RWPE1 (cell line): ENCODE results near the gene LCN6.
"Not testable (repeated sequence)": the region's sequence is repeated elsewhere in the genome, so short reads cannot be mapped to it uniquely, and the experiment has no call there.

Experiments used
- CTCF ChIA-PET: fragments of 350-600 bp; sonication (Branson Sonifier 250); formaldehyde crosslinking; extraction: SDS; loops from one replicate; lab custom pipeline; 2021; lab: Yijun Ruan, JAX
- POLR2A ChIA-PET: fragments of 400-600 bp; formaldehyde crosslinking; extraction: SDS; loops from one replicate; lab custom pipeline; 2020; ENCODE audit warnings: antibody characterized with exemption; ENCODE audit not compliant: low non-redundant PET; lab: Yijun Ruan, JAX
- DNase-seq: peaks from one replicate; pipeline ENCODE4 v3.0.0; 2012; ENCODE audit warnings: low spot score
- H3K27ac ChIP-seq: fragments of 450-650 bp; 2 replicates; pipeline ENCODE4 v1.5.1; 2017
- TF ChIP-seq, protein P1 (sequence below): fragments of 450-650 bp; conservative IDR thresholded peaks from 2 replicates; pipeline ENCODE4 v1.5.1; 2017; ENCODE audit warnings: low read depth, mild to moderate bottlenecking

The LCN6 gene

GRCh38 chr9:136714096-136714892 lies 34.0 kb downstream of the LCN6 start:
- ChIA-PET POLR2A (interaction anchor here (0.7 kb wide), 2 partner anchors 9 to 13 kb away, joined by 3 to 8 read pairs; no protein-coding TSS in a partner anchor), CTCF (interaction anchor here (0.6 to 1.9 kb wide), 9 partner anchors 8 to 950 kb away, joined by 3 to 6 read pairs (median 3); no protein-coding TSS in a partner anchor)

DNA sequence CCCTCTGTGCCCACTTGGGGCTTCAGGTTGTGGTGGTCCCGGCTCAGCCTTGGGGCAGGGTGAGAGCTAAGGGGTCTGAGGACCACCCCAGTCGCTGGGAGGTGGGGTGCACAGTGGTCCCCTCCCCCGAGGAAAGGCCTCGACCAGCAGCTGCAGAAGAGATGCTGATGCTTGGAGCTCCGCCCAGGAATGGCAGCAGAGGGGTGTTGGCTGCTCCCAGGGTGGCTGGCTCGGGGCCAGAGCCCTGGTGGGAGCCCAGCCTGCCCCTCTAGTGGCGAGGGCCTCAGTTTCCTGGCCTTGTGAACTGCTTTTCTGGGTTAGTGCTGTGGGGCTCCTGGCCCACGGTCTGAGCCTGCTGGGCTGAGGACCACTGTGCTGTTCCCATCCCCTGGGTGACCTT lies 34.8 kb downstream of the LCN6 start:
- TF ChIP-seq, protein P1, sequence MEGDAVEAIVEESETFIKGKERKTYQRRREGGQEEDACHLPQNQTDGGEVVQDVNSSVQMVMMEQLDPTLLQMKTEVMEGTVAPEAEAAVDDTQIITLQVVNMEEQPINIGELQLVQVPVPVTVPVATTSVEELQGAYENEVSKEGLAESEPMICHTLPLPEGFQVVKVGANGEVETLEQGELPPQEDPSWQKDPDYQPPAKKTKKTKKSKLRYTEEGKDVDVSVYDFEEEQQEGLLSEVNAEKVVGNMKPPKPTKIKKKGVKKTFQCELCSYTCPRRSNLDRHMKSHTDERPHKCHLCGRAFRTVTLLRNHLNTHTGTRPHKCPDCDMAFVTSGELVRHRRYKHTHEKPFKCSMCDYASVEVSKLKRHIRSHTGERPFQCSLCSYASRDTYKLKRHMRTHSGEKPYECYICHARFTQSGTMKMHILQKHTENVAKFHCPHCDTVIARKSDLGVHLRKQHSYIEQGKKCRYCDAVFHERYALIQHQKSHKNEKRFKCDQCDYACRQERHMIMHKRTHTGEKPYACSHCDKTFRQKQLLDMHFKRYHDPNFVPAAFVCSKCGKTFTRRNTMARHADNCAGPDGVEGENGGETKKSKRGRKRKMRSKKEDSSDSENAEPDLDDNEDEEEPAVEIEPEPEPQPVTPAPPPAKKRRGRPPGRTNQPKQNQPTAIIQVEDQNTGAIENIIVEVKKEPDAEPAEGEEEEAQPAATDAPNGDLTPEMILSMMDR = no peak
- H3K27ac ChIP-seq = peak overlapping the region; percentile 0; the same call in 1 of the 2 replicates
- DNase-seq = no peak
- ChIA-PET CTCF (interaction anchor here (0.6 to 1.9 kb wide), 10 partner anchors 8 to 101 kb away, joined by 3 to 6 read pairs (median 3); no protein-coding TSS in a partner anchor), POLR2A (interaction anchor here (0.7 to 1.0 kb wide), 3 partner anchors 10 to 14 kb away, joined by 3 to 8 read pairs (median 5); no protein-coding TSS in a partner anchor)

More at GRCh38 chr9:136714096-136714892, 34.0 kb downstream of the LCN6 start:
- TF ChIP-seq, protein P1 = no peak
- no peak overlapping the region; the same call in 1 of the 2 replicates for H3K27ac ChIP-seq
- no peak for DNase-seq

DNA sequence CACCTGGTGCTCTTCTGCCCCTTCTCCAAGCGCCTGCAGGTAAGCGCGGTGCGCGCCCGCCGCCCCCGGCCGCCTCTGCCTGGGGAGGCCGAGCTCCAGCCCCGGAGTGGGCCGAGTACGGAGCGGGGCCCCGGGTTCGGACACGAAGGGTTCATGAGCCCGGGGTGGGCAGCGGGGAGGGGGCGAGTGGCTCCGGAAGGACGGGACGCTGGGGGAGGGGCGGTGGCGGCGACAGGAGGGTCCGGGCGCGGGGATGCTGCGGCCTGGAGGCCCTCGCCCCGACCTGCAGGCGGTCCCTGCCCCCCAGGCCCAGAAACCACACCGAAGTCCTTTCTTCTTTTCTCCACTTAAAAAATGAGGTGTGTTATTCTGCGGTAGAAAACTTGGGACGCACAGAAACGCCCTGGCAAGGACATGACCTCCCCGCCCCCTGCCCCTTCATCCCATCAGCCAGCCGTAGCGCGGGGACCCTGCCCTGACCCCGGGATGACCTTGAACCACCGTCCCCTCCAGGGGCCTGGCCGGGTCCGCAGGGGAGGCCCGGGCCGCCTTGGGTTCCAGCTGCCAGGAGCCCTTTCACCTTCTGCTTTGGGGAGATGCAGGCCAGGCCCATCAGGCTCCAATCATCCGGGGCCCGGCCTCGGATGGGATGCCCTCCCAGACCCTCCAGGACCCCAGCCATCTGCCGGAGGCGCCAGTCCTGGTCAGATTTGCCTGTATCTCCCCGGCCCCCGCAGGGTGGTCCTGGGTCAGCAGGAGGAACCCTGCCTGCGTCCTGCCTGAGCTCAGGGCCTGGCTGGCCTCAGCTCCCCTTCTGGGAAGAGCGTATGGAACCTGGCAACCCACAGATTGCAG lies 35.4 kb downstream of the LCN6 start:
- TF ChIP-seq, protein P1 = no peak
- no peak for DNase-seq
- ChIA-PET POLR2A (interaction anchor here (1.0 kb wide), 1 partner anchor 13 kb away, joined by 5 read pairs; no protein-coding TSS in a partner anchor), CTCF (interaction anchor here (0.6 to 1.9 kb wide), 7 partner anchors 9 to 316 kb away, joined by 3 to 6 read pairs (median 3); no protein-coding TSS in a partner anchor)
- H3K27ac ChIP-seq = peak overlapping the region; percentile 0; the same call in 1 of the 2 replicates

DNA sequence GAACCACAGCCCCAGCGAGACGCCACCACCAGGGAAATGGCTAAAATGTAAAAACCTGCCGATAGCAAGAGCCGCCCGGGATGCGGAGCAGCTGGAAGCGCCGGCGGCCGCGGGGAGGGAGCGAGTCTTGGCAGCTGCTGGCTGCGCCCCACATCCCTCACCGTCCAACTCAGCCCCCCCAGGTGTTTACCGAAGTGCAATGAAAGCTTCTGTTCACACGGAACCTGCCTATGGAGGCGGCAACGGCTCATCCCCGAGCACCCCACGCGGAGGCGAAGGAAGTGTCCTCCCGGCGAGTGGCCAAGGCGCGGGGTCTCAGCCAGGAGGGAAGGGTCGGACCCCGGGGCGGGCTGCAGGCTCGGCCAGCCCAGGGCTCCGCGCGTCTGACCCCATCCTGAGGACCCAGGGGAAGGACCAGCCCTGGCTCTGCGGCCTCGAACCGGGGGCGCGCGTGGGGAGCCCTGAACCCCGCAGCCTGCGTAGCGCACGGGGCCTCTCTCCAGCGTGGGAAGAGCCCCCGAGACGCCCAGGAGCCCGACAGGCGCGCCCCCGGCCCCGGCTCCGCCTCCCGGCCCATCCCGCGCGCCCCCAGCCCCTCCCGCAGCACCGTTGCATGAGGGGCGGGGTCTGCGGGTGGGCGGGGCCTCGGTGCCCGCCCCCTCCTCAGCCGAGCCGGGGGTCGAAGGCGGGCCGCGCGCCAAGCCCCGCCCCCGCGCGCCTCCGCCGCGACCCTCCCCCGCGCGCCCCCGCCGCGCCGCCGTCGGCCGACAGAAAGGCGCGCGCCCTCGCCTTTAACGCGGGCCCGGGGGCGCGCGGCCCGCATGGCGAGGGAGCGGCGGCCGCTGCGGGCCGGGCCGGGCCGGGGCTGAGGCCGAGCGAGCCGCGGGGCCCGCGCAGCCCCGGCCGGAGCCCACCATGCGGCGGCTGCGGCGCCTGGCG lies 36.3 kb downstream of the LCN6 start, which contains the start of gene DIPK1B:
TSS of gene DIPK1B (plus strand) at position 822 of the 939 bp plus-strand sequence. CDS start at position 916, 94 bp downstream.
- POLR2A ChIA-PET = no interaction called here
- TF ChIP-seq, protein P1 = no peak
- no peak for DNase-seq
- H3K27ac ChIP-seq = peak within 1 kb of the TSS; percentile 0; the same call in 1 of the 2 replicates
- CTCF ChIA-PET = interaction anchor here (0.6 to 0.7 kb wide), 2 partner anchors 87 to 438 kb away, joined by 3 read pairs; no protein-coding TSS in a partner anchor

GRCh38 chr9:136711219-136711648 lies 37.1 kb downstream of the LCN6 start:
- DNase-seq, POLR2A ChIA-PET: not testable (repeated sequence)
- CTCF ChIA-PET = interaction anchor here (0.6 to 1.3 kb wide), 3 partner anchors 18 to 439 kb away, joined by 3 read pairs; no protein-coding TSS in a partner anchor
- H3K27ac ChIP-seq = peak overlapping the region; percentile 32; the same call in 1 of the 2 replicates
